HL-60 (cell line): ENCODE measurements around the gene DTNA.

Experiments used
- CTCF ChIP-seq: IDR thresholded peaks from one replicate; pipeline ENCODE4 v1.5.1; 2011; ENCODE audit warnings: low read length, control low read depth, inconsistent platforms; ENCODE audit not compliant: insufficient read depth
- POLR2AphosphoS5 ChIP-seq: IDR thresholded peaks from 2 replicates; pipeline ENCODE4 v1.6.1; 2012; ENCODE audit warnings: low read depth

- TF ChIP-seq CTCF (peak; percentile 95), POLR2AphosphoS5 (no peak)
Measured at GRCh38 chr18:34661464-34662087, 48.5 kb upstream of the DTNA start.
